ENCODE measurements around the gene RAB23. TPM values are rescaled to one million over a fixed set of nuclear protein-coding genes. Genes with fewer than 3 reads are reported as not detected.
A peak's percentile ranks its signal among the peaks of the same experiment; 100 is the strongest.

Gene RAB23
- total and polyA plus RNA-seq, 2 donors (not counting 3 experiments of a cell fraction or from before 2014, with no cell fraction given), result 3.4 to 9.4 TPM

- TSS peak; percentile 40 for BruUV-seq (replicated peaks)
These were observed 49.7 kb downstream of the RAB23 start, which contains the start of gene BAG2 for GRCh38 chr6:57172136-57173055. BAG2 (plus strand) TSS chr6:57172326; CDS start chr6:57172698, 372 bp downstream.

More at GRCh38 chr6:57172136-57173055, 49.7 kb downstream of the RAB23 start, which contains the start of gene BAG2:
- TF ChIP-seq, protein P1, sequence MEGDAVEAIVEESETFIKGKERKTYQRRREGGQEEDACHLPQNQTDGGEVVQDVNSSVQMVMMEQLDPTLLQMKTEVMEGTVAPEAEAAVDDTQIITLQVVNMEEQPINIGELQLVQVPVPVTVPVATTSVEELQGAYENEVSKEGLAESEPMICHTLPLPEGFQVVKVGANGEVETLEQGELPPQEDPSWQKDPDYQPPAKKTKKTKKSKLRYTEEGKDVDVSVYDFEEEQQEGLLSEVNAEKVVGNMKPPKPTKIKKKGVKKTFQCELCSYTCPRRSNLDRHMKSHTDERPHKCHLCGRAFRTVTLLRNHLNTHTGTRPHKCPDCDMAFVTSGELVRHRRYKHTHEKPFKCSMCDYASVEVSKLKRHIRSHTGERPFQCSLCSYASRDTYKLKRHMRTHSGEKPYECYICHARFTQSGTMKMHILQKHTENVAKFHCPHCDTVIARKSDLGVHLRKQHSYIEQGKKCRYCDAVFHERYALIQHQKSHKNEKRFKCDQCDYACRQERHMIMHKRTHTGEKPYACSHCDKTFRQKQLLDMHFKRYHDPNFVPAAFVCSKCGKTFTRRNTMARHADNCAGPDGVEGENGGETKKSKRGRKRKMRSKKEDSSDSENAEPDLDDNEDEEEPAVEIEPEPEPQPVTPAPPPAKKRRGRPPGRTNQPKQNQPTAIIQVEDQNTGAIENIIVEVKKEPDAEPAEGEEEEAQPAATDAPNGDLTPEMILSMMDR (IDR thresholded peaks at IDR 0.05; ENCODE audit: extremely low read depth in 1 of 2, insufficient read depth in 1 of 2, low read depth in 1 of 2, low read length in 2 of 2), result peak in 1 of 2 donors; percentile 32
- TF ChIP-seq FOS (IDR thresholded peaks at IDR 0.05; ENCODE audit: borderline replicate concordance, insufficient read depth, low read length) (no peak), MAX (IDR thresholded peaks at IDR 0.05; ENCODE audit: insufficient read depth, insufficient read length) (no peak), GATA2 (IDR thresholded peaks at IDR 0.05; ENCODE audit: insufficient read depth, insufficient read length, low read depth, low read length) (no peak), MYC (IDR thresholded peaks at IDR 0.05; ENCODE audit: low read depth, low read length) (no peak), POLR2AphosphoS5 (IDR thresholded peaks at IDR 0.05; ENCODE audit: insufficient read depth, low read depth, low read length) (peak; percentile 70), POLR2A (IDR thresholded peaks at IDR 0.05; ENCODE audit: low read depth, low read length) (peak; percentile 28)
- Histone ChIP-seq H4K20me1 (replicated peaks; ENCODE audit: control insufficient read depth, extremely low read depth, insufficient read depth, low read length) (no peaks in the 10 kb centered on the region), H3K4me2 (ENCODE audit: insufficient read depth, low read length) (peak within 1 kb of the TSS; percentile 84), H3K9ac (replicated peaks; ENCODE audit: extremely low read depth, insufficient read depth, low read length) (peak within 1 kb of the TSS; percentile 69), H2AFZ (ENCODE audit: low read depth, low read length) (peak within 1 kb of the TSS; percentile 91), H3K27ac (ENCODE audit: insufficient read depth, low read depth, low read length) (peak within 1 kb of the TSS; percentile 32), H3K27me3 (ENCODE audit: control insufficient read depth in 2 of 2, insufficient read depth in 2 of 2, low read length in 2 of 2) (no peaks in the 10 kb centered on the region), H3K4me3 (replicated peaks in 1 of 3; ENCODE audit: insufficient read depth in 1 of 3, low read depth in 1 of 3, low read length in 3 of 3) (peak within 1 kb of the TSS; percentile 71 to 79 (median 72)), H3K9me1 (replicated peaks; ENCODE audit: control insufficient read depth, extremely low read depth, insufficient read depth, low read length) (no peaks in the 10 kb centered on the region), H3K36me3 (ENCODE audit: control insufficient read depth in 2 of 2, extremely low read depth in 1 of 2, insufficient read depth in 2 of 2, low read length in 2 of 2) (no peaks in the 10 kb centered on the region), H3K9me3 (replicated peaks; ENCODE audit: control insufficient read depth, insufficient read depth, low read length) (no peaks in the 10 kb centered on the region), H3K79me2 (ENCODE audit: control insufficient read depth, insufficient read depth, low read length) (peaks cover 43% of the 10 kb centered on the region), H3K4me1 (ENCODE audit: control insufficient read depth, extremely low read depth, insufficient read depth, low read length) (peaks cover 11% of the 10 kb centered on the region)
- DNase-seq (ENCODE audit: low read depth, low spot score) (peak; percentile 80), FAIRE-seq (peak; percentile 42)
- dilution Hi-C loops (cut with MboI; ENCODE audit: extremely low pct_ligation_motif_present, low sequenced_read_pairs), result no loop called here
- POLR2A ChIA-PET, result interaction anchor here (0.6 to 1.5 kb wide), 3 partner anchors 74 to 143 kb away, joined by 3 to 8 read pairs (median 3); no protein-coding TSS in a partner anchor
- CTCF ChIA-PET, result interaction anchor here (1.0 to 2.3 kb wide), 7 partner anchors 10 to 268 kb away, joined by 3 to 10 read pairs (median 4); partner anchors contain the start of gene RAB23
- intact Hi-C loops (cut with micrococcal nuclease), result loop anchor here (1.0 to 2.0 kb wide), 4 partner anchors 49 to 270 kb away; partner anchors contain the start of gene ZNF451
